ENCODE data around the gene GPR18.
"Not testable (repeated sequence)": the region's sequence is repeated elsewhere in the genome, so short reads cannot be mapped to it uniquely, and the experiment has no call there.

Gene GPR18

DNA sequence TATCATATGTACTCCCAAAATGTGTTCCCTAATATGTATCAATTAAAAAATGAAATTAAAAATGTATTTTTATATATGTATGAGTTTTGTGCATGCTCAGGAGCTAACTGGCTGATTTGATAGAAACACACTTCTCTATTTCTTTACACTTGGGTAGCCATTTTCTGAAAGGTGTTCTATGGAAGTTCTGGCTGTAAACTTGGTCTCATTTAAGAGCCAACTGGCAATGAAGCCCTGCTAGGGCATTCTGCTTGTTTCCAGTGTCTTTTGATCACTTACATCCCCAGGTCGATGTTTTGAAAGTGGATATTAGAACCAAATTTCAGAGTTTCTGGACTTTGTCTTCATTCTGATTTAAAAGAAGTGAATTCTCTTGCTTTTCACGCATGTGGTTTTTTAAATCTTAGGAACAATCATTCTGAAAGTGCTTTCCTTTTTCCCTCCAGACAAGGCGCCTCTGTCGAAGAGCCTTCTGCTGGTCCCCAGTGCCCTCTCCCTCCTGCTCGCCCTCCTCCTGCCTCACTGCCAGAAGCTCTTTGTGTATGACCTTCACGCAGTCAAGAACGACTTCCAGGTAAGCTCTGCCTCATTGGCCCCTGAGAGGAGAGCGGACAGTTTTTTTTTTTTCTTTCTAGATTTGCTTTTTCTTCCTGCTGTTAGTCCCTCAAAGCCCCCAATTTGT is 20.1 kb downstream of the GPR18 start:
- peak overlapping the region; percentile 93 for H3K27ac Mint-ChIP-seq
- no peaks in the 10 kb centered on the region for H3K9me3 Mint-ChIP-seq
- DNase-seq (peak in 1 of 2 donors; percentile 37), ATAC-seq (peak; percentile 86)
- H3K27me3 Mint-ChIP-seq: no peaks in the 10 kb centered on the region
- peaks cover 76% of the 10 kb centered on the region for H3K4me1 Mint-ChIP-seq
- peak overlapping the region; percentile 78 to 83 for H3K4me3 Mint-ChIP-seq

- Mint-ChIP-seq H3K4me3 (peak overlapping the region; percentile 9 to 33), H3K4me1 (peaks cover 89% of the 10 kb centered on the region), H3K27me3 (no peaks in the 10 kb centered on the region), H3K9me3 (no peaks in the 10 kb centered on the region), H3K27ac (peak overlapping the region; percentile 49 to 66)
- DNase-seq (no peak), ATAC-seq (no peak)
Observed at GRCh38 chr13:99231721-99232120, 26.5 kb downstream of the GPR18 start.

- ATAC-seq (no peak), DNase-seq (no peak)
- H3K27ac Mint-ChIP-seq: peak overlapping the region in 1 of 2 donors; percentile 21
- H3K4me1 Mint-ChIP-seq: peaks cover 89% of the 10 kb centered on the region
- no peaks in the 10 kb centered on the region for H3K9me3 Mint-ChIP-seq
- H3K4me3 Mint-ChIP-seq: no peak overlapping the region
- no peaks in the 10 kb centered on the region for H3K27me3 Mint-ChIP-seq
Observed at GRCh38 chr13:99230991-99231390, 27.2 kb downstream of the GPR18 start.

DNA sequence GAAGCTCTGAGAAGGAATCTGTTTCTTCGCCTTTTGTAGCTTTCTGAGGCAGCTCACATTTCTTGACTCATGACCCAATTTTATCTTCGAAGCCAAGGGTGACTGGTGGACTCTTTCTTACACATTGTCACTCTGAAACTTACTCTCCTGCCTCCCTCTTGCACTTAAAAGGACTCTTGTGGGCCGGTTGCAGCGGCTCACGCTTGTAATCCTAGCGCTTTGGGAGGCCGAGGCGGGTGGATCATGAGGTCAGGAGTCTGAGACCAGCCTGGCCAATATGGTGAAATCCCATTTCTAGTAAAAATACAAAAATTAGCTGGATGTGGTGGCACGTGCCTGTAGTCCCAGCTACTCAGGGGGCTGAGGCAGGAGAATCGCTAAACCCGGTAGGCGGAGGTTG is 27.6 kb downstream of the GPR18 start:
- not testable (repeated sequence) for H3K9me3 Mint-ChIP-seq, H3K4me3 Mint-ChIP-seq, DNase-seq, H3K27me3 Mint-ChIP-seq, ATAC-seq
- H3K27ac Mint-ChIP-seq: peak overlapping the region in 1 of 2 donors; percentile 21
- H3K4me1 Mint-ChIP-seq: peaks cover 89% of the 10 kb centered on the region

DNA sequence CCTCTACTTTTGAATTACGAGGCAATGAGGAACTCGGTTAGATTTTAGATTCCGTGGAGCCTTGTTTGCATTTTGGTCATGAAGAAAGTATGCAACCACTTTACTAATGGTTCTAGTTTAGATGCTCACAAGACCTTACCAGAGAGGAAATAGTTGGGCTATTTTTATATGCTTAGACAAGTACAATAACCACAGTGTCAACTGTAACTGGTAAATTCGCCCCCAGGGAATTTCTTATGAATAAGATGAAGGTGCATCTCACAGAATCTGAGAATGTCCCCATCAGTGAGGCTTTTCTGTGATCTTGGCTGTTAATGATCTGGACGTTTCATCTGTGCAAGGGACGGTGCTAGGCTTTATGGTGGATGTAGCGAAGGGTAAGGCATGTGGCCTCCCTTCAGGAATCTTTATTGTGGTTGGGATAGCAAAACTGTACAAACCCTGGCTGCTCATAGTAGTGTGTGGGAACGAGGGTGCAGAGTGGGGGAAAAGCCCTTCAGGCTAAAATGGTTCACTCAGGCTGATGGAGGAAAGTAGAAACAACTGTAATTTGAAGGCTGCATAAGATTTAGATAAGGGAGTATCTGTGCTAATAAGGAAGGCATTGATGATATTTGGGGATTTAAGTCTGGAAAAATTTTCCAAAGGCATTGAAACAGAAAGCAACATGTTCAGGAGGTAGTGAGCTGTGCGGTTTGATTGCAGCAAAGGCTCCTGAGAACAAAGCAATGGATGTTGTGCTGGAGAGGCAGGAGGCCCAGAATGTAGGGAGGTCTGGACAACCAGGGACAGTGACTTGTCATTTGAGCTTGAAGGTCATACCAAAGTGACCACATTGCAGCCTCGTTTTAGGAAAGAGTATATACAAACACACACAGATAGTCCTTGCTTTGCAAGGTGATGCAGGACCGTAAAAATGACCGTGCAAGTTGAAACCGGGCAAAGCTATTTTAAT is 29.2 kb downstream of the GPR18 start:
- no peak for DNase-seq
- Mint-ChIP-seq H3K4me3 (peak overlapping the region; percentile 81 to 83), H3K4me1 (peaks cover 90% of the 10 kb centered on the region), H3K9me3 (no peaks in the 10 kb centered on the region), H3K27me3 (no peaks in the 10 kb centered on the region), H3K27ac (peak overlapping the region; percentile 77 to 87)
- ATAC-seq: peak; percentile 91

- Mint-ChIP-seq H3K27ac (peak overlapping the region in 1 of 2 donors; percentile 50), H3K9me3 (no peaks in the 10 kb centered on the region), H3K4me3 (peak overlapping the region; percentile 81 to 83), H3K27me3 (no peaks in the 10 kb centered on the region), H3K4me1 (peaks cover 93% of the 10 kb centered on the region)
- DNase-seq: no peak
- peak; percentile 48 for ATAC-seq
Observed at GRCh38 chr13:99227909-99228688, 30.1 kb downstream of the GPR18 start.

DNA sequence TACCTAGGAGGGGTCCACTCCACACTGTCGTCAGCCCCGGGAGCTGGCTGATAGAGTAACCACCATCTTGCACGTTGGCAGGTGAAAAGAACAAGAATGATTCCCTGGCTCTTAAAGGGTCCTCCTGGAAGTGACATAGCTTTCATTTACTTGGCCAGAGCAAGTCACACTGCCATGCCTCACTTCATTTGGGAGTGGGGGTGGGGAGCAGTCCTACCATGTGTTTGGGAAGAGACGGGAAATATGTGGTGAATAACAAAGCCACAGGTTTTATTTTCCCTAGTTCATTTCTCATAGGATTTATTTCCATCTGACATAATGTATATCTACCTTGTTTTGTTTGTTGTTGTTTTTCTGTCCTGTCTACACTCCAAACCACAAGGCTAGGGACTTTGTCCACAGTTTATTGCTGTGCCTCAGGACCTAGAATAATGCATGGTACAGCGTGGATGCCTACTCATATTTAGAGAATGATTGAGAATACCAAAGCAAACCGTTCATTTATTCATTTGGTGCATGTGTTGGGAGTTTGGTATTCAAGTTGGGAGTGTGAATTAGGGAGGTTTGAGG is 30.8 kb downstream of the GPR18 start:
- DNase-seq: no peak
- Mint-ChIP-seq H3K9me3 (no peaks in the 10 kb centered on the region), H3K27ac (peak overlapping the region in 1 of 2 donors; percentile 50), H3K27me3 (no peaks in the 10 kb centered on the region), H3K4me1 (peaks cover 94% of the 10 kb centered on the region), H3K4me3 (peak overlapping the region; percentile 12 to 65)
- ATAC-seq: peak; percentile 2

- H3K9me3 Mint-ChIP-seq: peaks cover 0 to 6% of the 10 kb centered on the region in 2 donors
- H3K27me3 Mint-ChIP-seq: no peaks in the 10 kb centered on the region
- H3K4me1 Mint-ChIP-seq: peaks cover 96% of the 10 kb centered on the region
- H3K4me3 Mint-ChIP-seq: peak overlapping the region in 1 of 2 donors; percentile 3
- ATAC-seq (no peak), DNase-seq (no peak)
- H3K27ac Mint-ChIP-seq: peak overlapping the region; percentile 27 to 50
Observed at GRCh38 chr13:99226513-99226912, 31.7 kb downstream of the GPR18 start.

DNA sequence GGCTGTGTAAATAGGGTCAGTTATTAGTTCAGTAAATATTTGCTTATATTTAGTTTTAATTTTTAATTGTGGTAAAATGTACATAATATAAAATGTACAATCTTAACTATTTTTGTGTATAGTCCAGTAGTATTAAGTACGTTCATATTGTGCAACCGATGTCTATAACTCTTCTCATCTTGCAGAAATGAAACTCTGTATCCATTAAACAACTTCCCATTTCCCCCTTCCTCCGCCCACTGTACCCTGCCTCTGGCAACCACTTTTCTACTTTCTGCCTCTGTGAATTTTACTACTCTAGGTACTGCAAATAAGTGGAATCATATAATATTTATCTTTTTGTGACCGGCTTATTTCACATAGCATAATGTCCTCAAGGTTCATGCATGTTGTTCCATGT is 33.1 kb downstream of the GPR18 start:
- H3K4me1 Mint-ChIP-seq: peaks cover 93% of the 10 kb centered on the region
- DNase-seq: no peak
- peak overlapping the region in 1 of 2 donors; percentile 12 for H3K4me3 Mint-ChIP-seq
- ATAC-seq: no peak
- no peak overlapping the region for H3K27ac Mint-ChIP-seq
- peaks cover 0 to 6% of the 10 kb centered on the region in 2 donors for H3K9me3 Mint-ChIP-seq
- no peaks in the 10 kb centered on the region for H3K27me3 Mint-ChIP-seq

GRCh38 chr13:99224021-99224420 is 34.2 kb downstream of the GPR18 start:
- Mint-ChIP-seq H3K27ac (no peak overlapping the region), H3K4me3 (peak overlapping the region; percentile 30 to 60), H3K9me3 (peaks cover 0 to 6% of the 10 kb centered on the region in 2 donors), H3K4me1 (peaks cover 91% of the 10 kb centered on the region), H3K27me3 (no peaks in the 10 kb centered on the region)
- no peak for DNase-seq
- ATAC-seq: no peak

DNA sequence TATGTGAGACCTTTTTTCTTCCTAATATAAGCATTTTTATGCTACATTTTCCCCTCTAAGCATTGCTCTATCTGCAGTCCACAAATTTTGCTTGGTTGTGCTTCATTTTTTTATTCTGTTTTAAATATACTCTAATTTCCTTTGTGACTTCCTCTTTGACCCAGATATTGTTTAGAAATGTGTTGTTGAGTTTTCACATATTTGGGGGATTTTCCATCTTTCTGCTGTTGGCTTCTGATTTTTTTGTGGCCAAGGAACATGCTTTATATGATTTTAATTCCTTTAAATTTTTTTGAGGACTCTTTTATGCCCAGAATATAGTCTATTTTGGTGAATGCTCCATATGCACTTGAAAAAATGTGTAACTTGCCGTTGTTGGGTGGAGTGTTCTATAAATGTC is 34.6 kb downstream of the GPR18 start:
- ATAC-seq (no peak), DNase-seq (no peak)
- Mint-ChIP-seq H3K4me1 (peaks cover 91% of the 10 kb centered on the region), H3K9me3 (peaks cover 0 to 6% of the 10 kb centered on the region in 2 donors), H3K27ac (peak overlapping the region; percentile 27 to 87), H3K27me3 (no peaks in the 10 kb centered on the region), H3K4me3 (peak overlapping the region; percentile 30 to 60)

DNA sequence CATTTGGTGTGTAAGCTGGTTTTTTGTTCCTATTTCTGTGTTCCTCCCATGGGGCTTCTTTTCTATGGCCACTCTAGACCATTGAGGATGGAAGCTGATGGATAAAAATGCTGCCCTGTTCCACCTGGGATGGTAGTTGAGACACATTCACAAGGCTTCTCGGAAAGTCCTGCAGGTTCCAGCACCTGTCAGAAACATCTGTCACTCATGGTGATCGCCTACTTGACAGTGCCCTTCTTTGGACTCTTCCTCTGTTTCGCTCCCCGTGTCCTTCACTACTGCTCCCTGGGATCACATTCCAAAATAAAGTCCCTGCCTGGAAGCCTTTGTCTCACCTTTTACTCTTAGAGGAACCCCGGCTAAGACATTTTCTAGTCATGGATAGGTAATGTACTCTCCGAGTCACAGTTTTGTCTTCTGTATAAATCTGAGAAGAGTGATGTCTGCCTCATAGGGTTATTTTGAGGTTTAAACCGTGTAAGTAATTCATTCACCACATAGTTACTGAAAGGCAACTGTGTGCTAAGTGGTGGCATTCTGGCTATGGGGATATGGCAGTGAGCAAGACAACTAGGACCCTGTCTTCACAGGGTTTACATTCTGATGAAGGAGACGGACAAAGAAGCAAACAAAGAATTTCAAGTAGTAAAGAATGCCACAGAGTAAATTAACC is 36.5 kb downstream of the GPR18 start:
- H3K27me3 Mint-ChIP-seq: no peaks in the 10 kb centered on the region
- H3K9me3 Mint-ChIP-seq: peaks cover 0 to 6% of the 10 kb centered on the region in 2 donors
- DNase-seq: no peak
- peak overlapping the region; percentile 36 to 61 for H3K4me3 Mint-ChIP-seq
- H3K4me1 Mint-ChIP-seq: peaks cover 95% of the 10 kb centered on the region
- peak; percentile 32 for ATAC-seq
- peak overlapping the region in 1 of 2 donors; percentile 75 for H3K27ac Mint-ChIP-seq

DNA sequence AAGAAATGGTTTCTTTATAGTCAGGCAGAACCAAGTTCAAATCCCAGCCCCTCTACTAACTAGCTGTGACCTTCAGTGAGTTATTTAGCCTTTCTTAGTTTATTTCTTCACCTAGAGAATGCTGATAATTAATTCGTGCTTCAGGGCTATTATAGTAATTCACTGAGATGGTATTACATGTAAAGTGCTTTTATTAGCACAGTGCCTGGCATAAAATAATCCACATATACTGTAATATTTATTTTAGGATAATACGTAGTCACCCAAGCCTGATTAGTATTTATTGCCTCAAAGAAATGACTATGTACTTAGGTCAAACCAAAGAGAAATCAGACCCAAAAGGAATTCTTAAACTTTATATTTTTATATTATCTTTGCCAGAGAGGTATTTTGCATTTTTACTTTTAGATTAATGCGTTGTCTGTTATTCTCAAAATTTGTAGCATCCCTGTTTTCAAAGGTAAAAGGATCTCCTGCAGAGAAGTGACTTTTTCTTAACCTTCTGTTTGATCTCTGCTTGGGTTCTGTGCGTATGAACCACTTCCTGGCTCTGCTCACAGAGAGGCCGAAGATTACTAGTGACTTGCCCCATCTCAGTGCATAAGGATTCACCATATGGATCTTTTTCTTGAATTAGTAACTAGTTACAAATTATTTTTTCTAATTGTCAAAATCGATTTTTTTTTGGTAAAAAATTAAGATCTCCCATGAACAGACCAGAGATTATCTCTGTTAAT is 37.8 kb downstream of the GPR18 start:
- peak; percentile 49 for ATAC-seq
- no peak for DNase-seq
- Mint-ChIP-seq H3K9me3 (peaks cover 0 to 6% of the 10 kb centered on the region in 2 donors), H3K27me3 (no peaks in the 10 kb centered on the region), H3K4me3 (peak overlapping the region; percentile 26 to 52), H3K27ac (no peak overlapping the region), H3K4me1 (peaks cover 95% of the 10 kb centered on the region)

DNA sequence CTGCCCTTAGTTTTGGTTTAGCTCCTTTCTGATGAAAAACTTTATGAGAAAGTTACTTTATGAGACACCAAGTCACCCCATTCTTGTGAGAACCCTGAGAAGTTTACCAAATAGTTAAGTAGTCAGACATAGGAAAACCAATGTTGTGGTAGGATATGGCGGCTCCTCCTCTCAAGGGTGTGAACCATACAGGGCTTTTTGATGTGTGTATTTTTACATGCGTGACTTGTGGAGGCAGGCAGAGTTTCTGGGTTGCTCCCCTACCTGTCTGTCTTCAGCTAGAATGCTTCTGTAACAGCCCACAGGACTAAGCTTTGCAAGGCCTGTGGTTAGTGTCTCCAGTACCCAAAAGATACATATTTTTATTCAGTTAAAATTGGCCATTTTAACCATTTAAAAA is 39.2 kb downstream of the GPR18 start:
- H3K27me3 Mint-ChIP-seq: no peaks in the 10 kb centered on the region
- H3K4me3 Mint-ChIP-seq: peak overlapping the region; percentile 66 to 78
- peak; percentile 51 to 71 for DNase-seq

More for the DNA sequence above, 39.2 kb downstream of the GPR18 start:
- Mint-ChIP-seq H3K9me3 (peaks cover 0 to 6% of the 10 kb centered on the region in 2 donors), H3K4me1 (peaks cover 95% of the 10 kb centered on the region), H3K27ac (peak overlapping the region; percentile 72 to 91)
- ATAC-seq: peak; percentile 77
